Stimulated activated CD8-positive, alpha-beta memory T cell treated with anti-CD3 and anti-CD28 coated beads, Interleukin-12 subunit alpha, Interleukin-12 subunit beta, amount 100 ng/mL, for 4 hours (primary cell): ENCODE results near the gene SCYGR1.
"Not testable (repeated sequence)": the region's sequence is repeated elsewhere in the genome, so short reads cannot be mapped to it uniquely, and the experiment has no call there.

ENCODE experiments used
- DNase-seq: peaks from one replicate; pipeline ENCODE4 v3.0.0-alpha.2; 2020; ENCODE audit warnings: low read depth

The SCYGR1 gene

GRCh38 chr2:227370791-227371312, 16.9 kb downstream of the SCYGR1 start:
- no peak for DNase-seq

- no peak for DNase-seq
Observed at GRCh38 chr2:227370092-227370491, 17.7 kb downstream of the SCYGR1 start.

GRCh38 chr2:227368574-227368973, 19.2 kb downstream of the SCYGR1 start:
- DNase-seq = no peak

GRCh38 chr2:227367427-227367795, 20.3 kb downstream of the SCYGR1 start:
- DNase-seq = no peak

GRCh38 chr2:227366769-227367426, 20.9 kb downstream of the SCYGR1 start:
- DNase-seq = no peak

- no peak for DNase-seq
Observed at GRCh38 chr2:227365833-227366232, 21.9 kb downstream of the SCYGR1 start.

GRCh38 chr2:227364585-227365263, 23.0 kb downstream of the SCYGR1 start:
- DNase-seq = not testable (repeated sequence)

GRCh38 chr2:227363756-227364155, 24.0 kb downstream of the SCYGR1 start:
- no peak for DNase-seq

- no peak for DNase-seq
Observed at GRCh38 chr2:227360351-227360750, 27.4 kb downstream of the SCYGR1 start.

GRCh38 chr2:227351639-227352038, 36.1 kb downstream of the SCYGR1 start:
- DNase-seq = no peak

- no peak for DNase-seq
Observed at GRCh38 chr2:227349989-227350612, 37.6 kb downstream of the SCYGR1 start.

GRCh38 chr2:227348324-227348723, 39.4 kb downstream of the SCYGR1 start:
- DNase-seq = no peak

- DNase-seq = no peak
Observed at GRCh38 chr2:227347117-227347516, 40.6 kb downstream of the SCYGR1 start.

GRCh38 chr2:227344231-227344630, 43.5 kb downstream of the SCYGR1 start:
- DNase-seq = no peak

GRCh38 chr2:227341553-227341952, 46.2 kb downstream of the SCYGR1 start:
- DNase-seq = no peak

- no peak for DNase-seq
Observed at GRCh38 chr2:227340106-227340505, 47.6 kb downstream of the SCYGR1 start.

GRCh38 chr2:227339098-227339599, 48.6 kb downstream of the SCYGR1 start:
- no peak for DNase-seq
